Measurements from ENCODE around the gene C16orf82.

Gene C16orf82

GRCh38 chr16:27106305-27106704 is 39.6 kb downstream of the C16orf82 start:
- H3K4me3 ChIP-seq (ENCODE audit: low read length) = no peak overlapping the region
- no peak for DNase-seq (ENCODE audit: low read depth)
- TF ChIP-seq CTCF (conservative IDR thresholded peaks at IDR 0.05; ENCODE audit: low read depth, low read length) = no peak

- no peak for TF ChIP-seq CTCF (conservative IDR thresholded peaks at IDR 0.05; ENCODE audit: low read depth, low read length)
- DNase-seq (ENCODE audit: low read depth) = no peak
- H3K4me3 ChIP-seq (ENCODE audit: low read length) = no peak overlapping the region
Measured at GRCh38 chr16:27107185-27107592, 40.5 kb downstream of the C16orf82 start.

- no peak for TF ChIP-seq CTCF (conservative IDR thresholded peaks at IDR 0.05; ENCODE audit: low read depth, low read length)
- no peak overlapping the region for H3K4me3 ChIP-seq (ENCODE audit: low read length)
- DNase-seq (ENCODE audit: low read depth) = no peak
Measured at GRCh38 chr16:27108051-27108770, 41.5 kb downstream of the C16orf82 start.

- TF ChIP-seq CTCF (conservative IDR thresholded peaks at IDR 0.05; ENCODE audit: low read depth, low read length) = no peak
- DNase-seq (ENCODE audit: low read depth) = no peak
- H3K4me3 ChIP-seq (ENCODE audit: low read length) = peak overlapping the region; percentile 18
Measured at GRCh38 chr16:27108826-27109665, 42.3 kb downstream of the C16orf82 start.

- TF ChIP-seq CTCF (conservative IDR thresholded peaks at IDR 0.05; ENCODE audit: low read depth, low read length) = peak; percentile 67
- DNase-seq (ENCODE audit: low read depth) = no peak
Measured at GRCh38 chr16:27109666-27110523, 43.2 kb downstream of the C16orf82 start.

GRCh38 chr16:27110524-27110896 is 43.8 kb downstream of the C16orf82 start:
- TF ChIP-seq CTCF (conservative IDR thresholded peaks at IDR 0.05; ENCODE audit: low read depth, low read length) = no peak
- no peak for DNase-seq (ENCODE audit: low read depth)
- H3K4me3 ChIP-seq (ENCODE audit: low read length) = no peak overlapping the region

More at GRCh38 chr16:27109666-27110523, 43.2 kb downstream of the C16orf82 start:
- peak overlapping the region; percentile 46 for H3K4me3 ChIP-seq (ENCODE audit: low read length)
